ENCODE results near the gene SNN. TPM values are rescaled to one million over a fixed set of nuclear protein-coding genes. Genes with fewer than 3 reads are reported as not detected.

Gene SNN
- total RNA-seq, 1 experiment from 2014 or later = 15.6 TPM

DNA sequence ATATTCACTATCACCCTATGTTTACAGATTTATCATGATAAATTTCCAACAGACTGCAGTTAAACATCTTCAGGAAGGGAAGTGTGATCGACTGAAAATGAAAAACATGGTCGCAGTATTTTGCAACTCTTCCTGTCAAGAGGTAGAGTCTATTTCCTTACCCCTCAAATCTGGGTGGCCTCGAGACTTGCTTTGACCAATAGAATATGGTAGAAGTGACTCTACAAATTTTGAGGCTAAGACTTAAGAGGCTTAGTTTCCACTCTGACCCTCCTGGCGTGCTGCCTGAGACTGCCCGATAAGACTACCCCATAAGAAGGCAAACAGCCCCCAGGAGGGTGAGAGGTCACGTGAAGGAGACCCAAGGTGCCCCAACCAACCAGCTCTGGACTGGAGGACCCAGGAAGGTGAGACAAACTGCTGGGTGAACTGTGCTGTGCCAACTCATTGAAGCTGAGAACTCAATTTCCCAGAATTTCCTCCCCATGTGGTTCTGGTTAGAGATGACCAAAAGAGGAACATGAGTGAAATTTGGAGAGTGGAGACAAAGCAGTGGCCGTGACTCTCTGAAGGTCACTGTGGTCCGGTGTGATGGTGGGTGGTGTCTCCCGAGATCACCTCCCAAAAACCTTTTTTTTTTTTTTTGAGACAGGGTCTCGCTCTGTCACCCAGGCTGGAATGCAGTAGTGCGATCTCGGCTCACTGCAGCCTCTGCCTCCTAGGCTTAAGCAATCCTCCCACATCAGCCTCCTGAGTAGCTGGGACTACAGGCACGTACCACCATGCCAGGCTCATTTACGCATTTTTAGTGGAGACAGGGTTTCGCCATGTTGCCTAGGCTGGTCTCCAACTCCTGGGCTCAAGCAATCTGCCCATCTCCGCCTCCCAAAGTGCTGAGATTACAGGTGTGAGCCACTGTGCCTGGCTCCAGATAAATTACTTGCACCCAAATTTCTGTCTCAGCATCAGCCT is 43.3 kb upstream of the SNN start:
- ChIA-PET CTCF (no interaction called here), POLR2A (no interaction called here)
- in situ Hi-C loops (cut with HindIII; ENCODE audit: low pct_unique_long_range_greater_than_20kb, low sequenced_read_pairs) (no loop called here), intact Hi-C loops (cut with micrococcal nuclease; ENCODE audit: unreplicated experiment) (no loop called here)
- DNase-seq (ENCODE audit: low read depth, low spot score) (no peak), ATAC-seq (no peak)
- Histone ChIP-seq H3K27me3 (ENCODE audit: control insufficient read depth, insufficient read depth, low read length) (no peaks in the 10 kb centered on the region), H3K4me3 (ENCODE audit: low read depth in 2 of 2, low read length in 2 of 2) (no peak overlapping the region), H3K36me3 (ENCODE audit: control insufficient read depth, insufficient read depth, low read length) (no peaks in the 10 kb centered on the region), H3K4me1 (ENCODE audit: control insufficient read depth, insufficient read depth, low read length) (no peaks in the 10 kb centered on the region), H3K27ac (ENCODE audit: low read length) (no peak overlapping the region), H3K9me3 (ENCODE audit: control insufficient read depth, insufficient read depth, low read depth, low read length) (no peaks in the 10 kb centered on the region)
- no peak for TF ChIP-seq REST (IDR thresholded peaks at IDR 0.05; ENCODE audit: insufficient read depth in 1 of 2, low read depth in 2 of 2, low read length in 1 of 2)
- no peak for TF ChIP-seq SIN3A (IDR thresholded peaks at IDR 0.05; ENCODE audit: borderline replicate concordance, insufficient read depth, low read depth, low read length)
- TF ChIP-seq TCF7L2 (IDR thresholded peaks at IDR 0.05; ENCODE audit: low read depth, low read length) = no peak
- no peak for TF ChIP-seq POLR2AphosphoS5 (IDR thresholded peaks at IDR 0.05; ENCODE audit: low read depth, low read length)
- no peak for TF ChIP-seq CTCF (IDR thresholded peaks at IDR 0.05)
- BruUV-seq (replicated peaks) = no TSS peak

DNA sequence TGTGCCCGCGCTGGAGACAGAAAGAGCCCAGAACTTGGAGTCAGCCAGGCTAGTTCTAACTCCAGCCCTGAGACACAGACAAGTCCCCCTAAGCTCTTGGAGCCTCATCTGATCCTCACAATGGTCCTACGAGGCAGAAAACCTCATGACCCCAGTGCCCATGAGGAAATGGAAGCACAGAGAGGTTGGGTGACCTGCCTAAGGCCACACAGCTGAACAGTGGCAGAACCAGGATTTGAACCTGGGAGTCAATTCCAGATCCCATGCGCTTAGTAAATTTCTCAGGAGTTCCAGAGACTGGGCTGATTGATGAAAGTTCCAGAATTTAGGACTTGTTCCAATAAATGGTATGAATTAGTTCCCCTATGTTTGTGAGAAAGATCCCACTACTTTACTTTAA is 42.5 kb upstream of the SNN start:
- ChIA-PET POLR2A (no interaction called here), CTCF (no interaction called here)
- H3K9me3 ChIP-seq (ENCODE audit: control insufficient read depth, insufficient read depth, low read depth, low read length) = no peaks in the 10 kb centered on the region
- H3K4me1 ChIP-seq (ENCODE audit: control insufficient read depth, insufficient read depth, low read length) = no peaks in the 10 kb centered on the region
- intact Hi-C loops (cut with micrococcal nuclease; ENCODE audit: unreplicated experiment) (no loop called here), in situ Hi-C loops (cut with HindIII; ENCODE audit: low pct_unique_long_range_greater_than_20kb, low sequenced_read_pairs) (no loop called here)
- DNase-seq (ENCODE audit: low read depth, low spot score) (no peak), ATAC-seq (no peak)
- H3K27ac ChIP-seq (ENCODE audit: low read length) = no peak overlapping the region
- H3K27me3 ChIP-seq (ENCODE audit: control insufficient read depth, insufficient read depth, low read length) = no peaks in the 10 kb centered on the region
- no TSS peak for BruUV-seq (replicated peaks)
- no peak overlapping the region for H3K4me3 ChIP-seq (ENCODE audit: low read depth in 2 of 2, low read length in 2 of 2)
- TF ChIP-seq SIN3A (IDR thresholded peaks at IDR 0.05; ENCODE audit: borderline replicate concordance, insufficient read depth, low read depth, low read length) (no peak), POLR2AphosphoS5 (IDR thresholded peaks at IDR 0.05; ENCODE audit: low read depth, low read length) (no peak), TCF7L2 (IDR thresholded peaks at IDR 0.05; ENCODE audit: low read depth, low read length) (no peak), CTCF (IDR thresholded peaks at IDR 0.05) (no peak), REST (IDR thresholded peaks at IDR 0.05; ENCODE audit: insufficient read depth in 1 of 2, low read depth in 2 of 2, low read length in 1 of 2) (no peak)
- no peaks in the 10 kb centered on the region for H3K36me3 ChIP-seq (ENCODE audit: control insufficient read depth, insufficient read depth, low read length)
